ENCODE results near the gene OR9Q2. TPM values are rescaled to one million over a fixed set of nuclear protein-coding genes. Genes with fewer than 3 reads are reported as not detected.
"Not testable (repeated sequence)": the region's sequence is repeated elsewhere in the genome, so short reads cannot be mapped to it uniquely, and the experiment has no call there.

The OR9Q2 gene, protein sequence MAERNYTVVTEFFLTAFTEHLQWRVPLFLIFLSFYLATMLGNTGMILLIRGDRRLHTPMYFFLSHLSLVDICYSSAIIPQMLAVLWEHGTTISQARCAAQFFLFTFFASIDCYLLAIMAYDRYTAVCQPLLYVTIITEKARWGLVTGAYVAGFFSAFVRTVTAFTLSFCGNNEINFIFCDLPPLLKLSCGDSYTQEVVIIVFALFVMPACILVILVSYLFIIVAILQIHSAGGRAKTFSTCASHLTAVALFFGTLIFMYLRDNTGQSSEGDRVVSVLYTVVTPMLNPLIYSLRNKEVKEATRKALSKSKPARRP
- not detected for total RNA-seq
- long read RNA-seq, result 0 reads

DNA sequence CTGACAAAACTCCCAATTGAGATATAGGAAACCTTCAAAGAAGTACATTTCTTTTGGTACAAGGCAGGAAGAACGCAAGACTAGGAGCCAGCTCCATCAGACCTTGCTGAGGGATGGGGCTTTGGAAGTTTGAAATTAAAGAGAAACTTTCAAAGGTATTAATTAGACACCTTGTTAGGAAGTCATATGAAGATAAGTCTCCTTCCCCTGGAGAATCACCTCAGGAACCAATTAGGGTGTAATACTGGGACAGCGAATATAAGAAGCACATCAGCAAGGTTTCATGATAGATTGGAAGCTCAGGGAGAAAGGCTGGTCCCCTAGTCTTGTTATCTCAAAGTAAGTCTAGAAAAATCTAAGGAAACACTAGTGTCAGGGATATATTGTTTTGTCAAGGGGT, at the start of gene OR9Q2:
Gene OR9Q2 (plus strand): TSS at position 301 of the 400 bp plus-strand sequence. CDS start 1,421 bp downstream, outside the sequence.
- no peak for DNase-seq (ENCODE audit: missing footprints)
- no peak for ATAC-seq
- intact Hi-C loops (cut with DNase I), result no loop called here

DNA sequence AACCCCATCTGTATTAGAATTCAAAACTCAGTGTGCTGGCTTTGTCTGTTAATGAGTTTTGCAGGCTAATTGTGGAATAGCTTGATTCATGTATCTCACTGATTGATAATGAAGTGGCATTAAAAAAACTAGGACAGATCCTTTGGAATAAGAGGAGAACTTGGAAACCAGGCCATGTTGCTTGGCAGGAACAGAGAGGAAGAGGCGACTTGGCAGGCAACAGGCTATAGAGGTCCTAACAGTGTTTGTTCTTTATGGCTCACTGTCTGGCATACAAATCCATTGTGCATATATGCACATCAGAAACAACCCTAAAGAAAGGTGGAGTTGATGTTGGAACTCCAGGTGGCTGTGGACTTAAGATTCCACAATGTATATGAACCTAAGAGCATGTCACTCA, 46.1 kb upstream of the OR9Q2 start:
- intact Hi-C loops (cut with DNase I), result no loop called here
- no peak for DNase-seq (ENCODE audit: missing footprints)
- no peak for ATAC-seq

DNA sequence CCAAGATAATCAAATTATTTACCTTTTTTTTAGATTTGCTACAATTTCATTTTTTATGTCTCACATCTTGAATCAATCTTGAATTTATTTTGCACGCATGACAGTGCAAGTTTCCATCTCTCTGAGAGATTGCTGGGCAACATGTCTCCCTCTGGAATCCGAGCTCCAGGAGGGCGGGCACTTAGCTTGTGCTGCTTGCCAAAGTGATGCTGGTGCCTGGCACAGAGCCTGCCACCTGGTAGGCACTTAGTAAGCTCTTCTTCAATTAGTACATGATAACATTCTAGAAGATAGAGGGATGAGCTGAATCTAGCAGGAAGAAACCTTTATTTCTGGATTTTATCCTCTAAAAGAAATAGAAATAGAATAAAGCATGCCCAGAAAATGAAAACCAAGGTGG, 36.1 kb upstream of the OR9Q2 start:
- ATAC-seq (no peak), DNase-seq (ENCODE audit: missing footprints) (no peak)
- intact Hi-C loops (cut with DNase I), result no loop called here

DNA sequence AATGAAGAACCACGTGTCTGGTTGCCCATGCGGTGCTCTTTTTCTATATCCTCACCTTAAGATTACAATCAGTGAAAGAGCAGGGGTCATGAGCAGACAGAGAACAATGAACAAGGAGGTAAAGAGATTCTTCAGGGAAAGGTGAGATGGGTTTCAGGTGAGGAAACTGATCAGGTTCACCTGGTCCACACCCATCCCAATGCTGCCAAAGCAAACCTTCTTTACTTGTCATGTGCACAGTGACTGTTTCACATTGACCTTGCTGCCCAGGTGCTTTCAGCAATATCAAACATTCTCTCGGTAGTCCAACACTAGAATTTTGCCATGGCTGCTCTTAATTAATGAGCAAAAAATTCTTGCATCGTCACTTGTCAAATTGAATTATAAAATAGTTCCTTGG, 24.5 kb upstream of the OR9Q2 start:
- DNase-seq (ENCODE audit: missing footprints) (no peak), ATAC-seq (no peak)
- intact Hi-C loops (cut with DNase I), result no loop called here

DNA sequence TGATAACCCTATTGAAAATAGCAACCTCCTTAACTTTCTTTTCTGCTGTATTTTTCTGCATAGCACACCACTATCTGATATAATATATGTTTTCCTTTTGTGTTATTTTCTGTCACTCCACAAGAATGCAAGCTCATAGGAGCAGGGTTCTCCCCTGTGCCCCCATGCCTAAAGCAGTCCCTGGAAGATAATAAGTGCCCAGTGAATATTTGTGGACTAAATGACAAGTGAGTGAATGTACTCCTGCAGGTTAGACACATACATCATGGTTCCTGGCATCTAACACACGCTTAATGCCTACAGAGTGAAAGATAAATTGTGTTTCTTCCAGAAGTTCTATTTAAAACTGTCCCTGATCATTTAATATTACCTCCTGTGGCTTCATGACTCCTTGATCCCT, 23.9 kb upstream of the OR9Q2 start:
- intact Hi-C loops (cut with DNase I), result no loop called here
- ATAC-seq, result no peak
- DNase-seq (ENCODE audit: missing footprints), result no peak

DNA sequence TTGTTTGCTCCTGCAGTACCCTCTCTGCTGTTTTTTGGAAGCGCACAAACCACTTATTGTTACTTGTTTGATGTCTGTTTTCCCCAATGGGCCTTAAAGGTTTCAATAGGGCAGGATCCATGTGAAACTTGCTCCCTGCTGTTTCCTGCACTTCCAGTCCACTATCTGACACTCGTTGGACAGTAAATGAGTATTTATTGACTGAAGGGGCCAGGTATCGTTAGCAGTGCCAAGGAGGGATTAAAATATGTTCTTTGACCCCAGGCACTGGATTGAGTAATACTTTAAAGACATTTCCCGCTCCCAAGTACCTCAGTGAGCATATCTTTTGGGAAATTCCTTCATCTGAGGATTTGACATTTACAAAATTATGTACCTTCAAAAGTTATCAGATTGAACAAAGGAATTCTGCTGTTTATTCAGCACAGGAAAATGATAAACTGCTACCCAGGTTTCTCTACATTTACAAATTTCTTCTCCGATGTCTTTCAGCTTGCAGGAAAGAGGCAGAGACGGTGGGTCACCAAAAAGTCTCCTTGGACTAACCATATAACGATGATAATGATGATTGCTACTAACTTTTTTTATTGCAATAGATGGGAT, 23.3 kb upstream of the OR9Q2 start:
- intact Hi-C loops (cut with DNase I), result no loop called here
- no peak for DNase-seq (ENCODE audit: missing footprints)
- ATAC-seq, result no peak

DNA sequence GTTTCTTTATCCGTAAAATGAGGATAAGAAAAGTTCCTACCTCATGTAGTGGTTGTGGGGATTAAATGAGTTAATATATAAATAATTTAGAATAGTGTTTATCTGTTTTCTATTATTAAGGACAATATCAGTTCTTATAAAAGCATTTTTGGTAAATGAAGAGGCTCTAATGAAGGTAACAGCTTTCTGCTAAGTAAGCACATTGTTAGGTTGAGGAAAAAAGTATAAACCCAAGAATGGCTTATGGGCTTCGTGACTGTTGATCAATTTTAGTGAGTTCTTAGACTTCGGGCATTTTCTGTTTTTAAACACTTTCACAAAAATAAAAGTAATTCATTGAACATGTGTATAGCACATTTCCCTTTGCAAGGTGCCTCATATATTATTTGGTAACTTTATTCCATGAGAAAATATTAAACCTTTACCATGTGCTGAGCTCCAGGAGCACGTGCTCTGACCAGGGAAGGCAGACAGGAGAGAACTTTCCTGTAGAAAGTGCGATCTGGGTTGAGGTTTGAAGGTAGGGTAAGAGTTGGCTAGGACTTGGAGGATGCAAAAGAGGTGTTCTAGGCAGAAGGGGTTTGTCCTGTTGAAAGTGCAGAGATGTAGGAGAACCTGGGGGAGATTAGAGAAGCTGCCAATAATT, 11.3 kb upstream of the OR9Q2 start:
- intact Hi-C loops (cut with DNase I), result no loop called here
- no peak for DNase-seq (ENCODE audit: missing footprints)
- no peak for ATAC-seq

DNA sequence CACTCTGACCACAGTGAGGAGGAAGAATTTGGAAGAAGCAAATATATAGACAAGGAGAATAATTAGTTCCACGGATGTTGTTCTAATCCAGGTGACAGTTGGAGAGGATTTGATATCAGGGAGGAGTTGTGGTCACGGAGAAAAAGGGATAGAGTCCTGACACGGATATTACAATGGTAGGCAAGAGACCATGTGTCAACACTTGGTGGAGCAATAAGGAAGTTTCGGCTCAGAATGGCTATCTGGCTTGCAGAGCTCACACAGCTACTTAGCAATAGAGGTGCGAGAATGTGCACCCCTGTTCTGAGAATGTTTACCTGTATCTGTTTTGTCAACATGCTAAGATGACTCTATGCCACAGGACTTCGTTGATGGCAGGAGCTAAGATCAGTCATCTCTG, 10.4 kb upstream of the OR9Q2 start:
- ATAC-seq (no peak), DNase-seq (ENCODE audit: missing footprints) (no peak)
- intact Hi-C loops (cut with DNase I), result no loop called here

DNA sequence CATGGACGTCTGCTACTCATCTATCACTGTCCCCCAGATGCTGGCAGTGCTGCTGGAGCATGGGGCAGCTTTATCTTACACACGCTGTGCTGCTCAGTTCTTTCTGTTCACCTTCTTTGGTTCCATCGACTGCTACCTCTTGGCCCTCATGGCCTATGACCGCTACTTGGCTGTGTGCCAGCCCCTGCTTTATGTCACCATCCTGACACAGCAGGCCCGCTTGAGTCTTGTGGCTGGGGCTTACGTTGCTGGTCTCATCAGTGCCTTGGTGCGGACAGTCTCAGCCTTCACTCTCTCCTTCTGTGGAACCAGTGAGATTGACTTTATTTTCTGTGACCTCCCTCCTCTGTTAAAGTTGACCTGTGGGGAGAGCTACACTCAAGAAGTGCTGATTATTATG, 9.2 kb upstream of the OR9Q2 start:
- intact Hi-C loops (cut with DNase I), result no loop called here
- no peak for ATAC-seq
- peak; percentile 63 for DNase-seq (ENCODE audit: missing footprints)

DNA sequence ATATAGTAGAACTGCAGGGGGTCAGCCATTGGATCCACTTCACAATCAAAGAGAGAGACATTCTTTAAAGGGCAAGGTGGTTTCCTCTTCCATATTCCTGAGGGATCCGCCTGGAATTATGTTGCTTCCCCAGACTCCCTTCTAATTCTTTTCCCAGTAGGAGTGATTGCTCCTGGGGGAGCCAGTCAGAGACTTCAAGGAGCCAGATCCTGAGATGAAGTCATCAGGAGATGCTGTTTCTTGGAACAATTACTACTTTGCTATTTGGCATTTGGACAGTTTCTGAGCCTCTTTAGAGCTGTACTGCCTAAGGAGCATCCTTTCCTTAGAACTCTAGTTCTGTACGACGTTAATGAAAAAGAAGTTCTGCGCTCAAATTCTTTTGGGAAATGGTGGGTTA, 1.9 kb upstream of the OR9Q2 start:
- ATAC-seq (peak; percentile 44), DNase-seq (ENCODE audit: missing footprints) (no peak)
- intact Hi-C loops (cut with DNase I), result no loop called here

DNA sequence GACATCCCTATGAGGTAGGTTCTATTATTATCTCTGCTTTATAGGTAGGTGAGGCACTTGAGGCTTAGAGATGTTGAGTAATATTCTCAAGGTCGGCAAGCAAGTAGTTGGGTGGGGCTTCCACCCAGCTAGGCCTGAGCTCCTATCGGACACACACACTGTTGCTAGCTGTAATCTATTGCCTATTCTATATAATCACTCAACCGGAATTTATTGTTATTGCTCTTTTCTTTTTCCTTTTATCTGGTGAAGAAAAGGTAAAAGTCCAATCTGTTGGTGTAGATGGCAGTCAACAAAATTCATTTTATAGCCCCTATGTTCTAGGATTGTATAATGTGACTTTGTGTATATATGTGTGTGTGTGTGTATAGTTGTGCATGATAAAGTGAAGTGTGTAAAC, 3.4 kb downstream of the OR9Q2 start:
- DNase-seq (ENCODE audit: missing footprints), result no peak
- intact Hi-C loops (cut with DNase I), result no loop called here
- no peak for ATAC-seq

DNA sequence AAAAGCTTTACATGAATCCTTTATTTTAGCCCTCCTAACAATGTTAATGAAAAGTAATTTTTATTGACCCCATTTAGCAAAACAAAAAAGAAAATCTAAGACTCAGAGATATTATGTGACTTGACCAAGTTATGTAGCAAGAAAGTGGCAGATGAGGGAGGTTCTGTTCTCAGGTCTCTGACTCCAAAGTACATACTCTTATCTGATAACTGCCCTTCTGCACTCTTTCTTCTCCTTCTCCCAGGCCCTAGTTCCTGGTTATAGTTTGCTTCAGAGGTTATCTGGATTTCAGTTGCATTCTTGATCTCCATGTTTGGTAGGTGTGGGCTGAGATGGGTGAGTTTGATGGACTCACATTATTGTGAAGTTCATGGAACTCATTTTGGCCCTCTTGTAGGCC, 4.5 kb downstream of the OR9Q2 start:
- DNase-seq (ENCODE audit: missing footprints), result no peak
- no peak for ATAC-seq

DNA sequence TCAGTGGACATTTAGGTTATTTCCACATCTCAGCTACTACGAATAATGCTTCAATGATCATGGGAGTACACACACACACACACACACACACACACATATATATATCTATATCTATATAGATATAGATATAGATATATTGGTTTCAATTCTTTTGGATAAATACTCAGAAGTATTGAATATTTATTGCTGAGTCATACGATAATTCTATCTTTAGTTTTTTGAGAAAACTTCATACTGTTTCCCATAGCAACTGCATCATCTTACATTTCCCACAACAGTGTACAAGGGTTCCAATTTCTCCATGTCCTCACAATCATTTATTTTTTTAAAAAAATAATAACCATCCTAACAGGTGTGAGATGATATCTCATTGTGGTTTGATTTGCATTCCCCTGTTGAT, 7.1 kb downstream of the OR9Q2 start:
- no peak for ATAC-seq
- intact Hi-C loops (cut with DNase I), result no loop called here
- no peak for DNase-seq (ENCODE audit: missing footprints)

More for the DNA sequence above, 4.5 kb downstream of the OR9Q2 start:
- intact Hi-C loops (cut with DNase I), result no loop called here

DNA sequence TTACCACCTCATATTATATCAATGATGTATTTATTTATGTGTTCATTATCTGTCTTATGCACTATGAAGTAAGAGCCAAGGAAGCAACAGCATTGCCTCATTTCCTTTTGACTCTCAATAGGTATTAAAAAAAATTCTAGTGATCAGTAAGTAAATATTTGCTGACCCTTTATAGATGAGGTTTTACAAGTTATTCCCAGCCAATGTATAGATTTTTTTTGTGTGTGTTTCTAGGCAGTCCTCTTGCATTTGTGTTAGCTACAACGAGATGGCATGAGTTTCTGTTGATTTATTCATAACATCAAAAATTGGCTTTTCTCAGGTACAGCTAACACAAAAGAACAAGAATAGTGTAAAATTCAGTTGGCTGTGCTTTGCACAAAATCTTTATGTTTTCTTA, 10.4 kb downstream of the OR9Q2 start:
- intact Hi-C loops (cut with DNase I), result no loop called here
- no peak for DNase-seq (ENCODE audit: missing footprints)
- no peak for ATAC-seq

DNA sequence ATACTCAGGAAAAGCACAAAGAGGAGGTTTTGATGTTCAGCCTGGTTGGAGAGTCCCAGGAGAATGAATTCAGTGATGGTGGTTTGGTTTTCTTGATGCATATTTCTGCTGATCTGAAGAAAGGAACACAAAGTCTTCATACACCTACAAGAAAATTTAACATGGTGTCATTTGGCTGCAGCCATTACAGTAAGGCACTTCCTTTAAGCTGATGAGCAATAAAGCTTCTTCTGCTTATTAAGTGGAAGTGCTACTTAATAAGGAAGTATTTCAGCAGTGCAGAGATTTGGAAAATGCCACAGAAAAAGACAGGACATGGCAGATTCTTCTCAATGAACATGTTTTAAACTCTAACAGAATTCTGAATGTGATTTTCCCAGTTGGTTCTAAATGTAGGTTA, 15.2 kb downstream of the OR9Q2 start, which contains the start of gene OR1S2:
Gene OR1S2 (minus strand): TSS at position 101 of the 400 bp plus-strand sequence. CDS start 0 bp downstream, at position 101.
- no peak for DNase-seq (ENCODE audit: missing footprints)
- ATAC-seq, result no peak
- intact Hi-C loops (cut with DNase I), result no loop called here

DNA sequence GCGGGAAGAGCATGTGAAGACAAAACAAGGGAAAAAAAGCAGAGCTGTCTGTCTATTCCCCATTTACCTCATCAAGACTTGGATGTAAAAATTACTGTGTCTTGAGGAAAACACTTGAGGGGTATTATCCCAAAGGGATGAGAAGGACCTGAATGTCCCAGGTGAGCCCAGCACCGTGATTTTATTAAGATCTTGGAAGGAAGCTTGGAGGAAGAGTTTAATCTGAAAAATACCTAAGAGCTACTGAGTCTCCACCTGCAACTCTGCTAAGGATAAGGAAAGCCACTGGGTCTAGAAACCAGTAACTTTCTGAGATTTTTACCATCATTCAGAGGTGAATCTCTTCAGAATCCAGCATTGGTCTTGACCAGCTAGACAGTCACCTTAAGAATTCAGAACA, 23.6 kb downstream of the OR9Q2 start, which contains the start of gene OR1S1:
Gene OR1S1 (plus strand): TSS at position 301 of the 400 bp plus-strand sequence.
- intact Hi-C loops (cut with DNase I); ATAC-seq; DNase-seq (ENCODE audit: missing footprints): not testable (repeated sequence)

DNA sequence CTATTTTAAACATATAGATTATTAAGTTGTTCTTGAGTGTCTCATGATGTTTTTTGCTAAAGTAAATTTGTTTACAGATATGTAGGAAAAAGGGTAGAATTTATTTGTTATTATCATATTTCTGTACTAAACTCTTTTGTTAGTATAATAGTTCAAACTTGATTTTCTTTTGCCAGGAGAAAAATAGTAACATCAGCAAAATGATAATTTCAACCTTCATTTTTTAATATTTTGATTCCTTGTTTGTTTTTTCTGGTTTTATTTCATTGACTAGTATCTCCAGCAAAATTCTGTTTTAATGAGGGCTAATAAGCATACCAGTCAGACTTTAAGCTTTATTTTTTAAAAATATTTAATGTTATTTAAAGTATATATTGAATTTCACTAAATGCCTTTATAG, 27.6 kb downstream of the OR9Q2 start:
- ATAC-seq (no peak), DNase-seq (ENCODE audit: missing footprints) (no peak)
- intact Hi-C loops (cut with DNase I), result no loop called here

DNA sequence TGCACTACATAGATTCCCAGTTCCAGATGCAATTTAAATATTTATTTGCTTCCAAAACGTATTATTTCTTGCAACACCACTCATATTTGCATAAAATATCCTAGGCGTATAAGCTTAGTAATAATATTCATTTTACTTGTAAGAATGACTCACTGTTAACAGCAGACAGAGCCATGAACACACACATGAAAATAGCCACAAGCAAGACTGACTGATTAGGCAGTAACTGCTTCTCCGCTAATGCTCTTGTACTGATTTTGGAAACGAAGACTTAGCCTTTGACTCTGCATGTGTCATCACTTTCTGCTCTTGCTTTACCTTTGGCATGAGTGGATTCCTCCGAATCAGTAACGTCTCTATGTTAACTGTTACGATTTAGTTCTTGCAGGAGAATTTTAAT, 33.9 kb downstream of the OR9Q2 start:
- intact Hi-C loops (cut with DNase I), result no loop called here
- DNase-seq (ENCODE audit: missing footprints) (no peak), ATAC-seq (no peak)

DNA sequence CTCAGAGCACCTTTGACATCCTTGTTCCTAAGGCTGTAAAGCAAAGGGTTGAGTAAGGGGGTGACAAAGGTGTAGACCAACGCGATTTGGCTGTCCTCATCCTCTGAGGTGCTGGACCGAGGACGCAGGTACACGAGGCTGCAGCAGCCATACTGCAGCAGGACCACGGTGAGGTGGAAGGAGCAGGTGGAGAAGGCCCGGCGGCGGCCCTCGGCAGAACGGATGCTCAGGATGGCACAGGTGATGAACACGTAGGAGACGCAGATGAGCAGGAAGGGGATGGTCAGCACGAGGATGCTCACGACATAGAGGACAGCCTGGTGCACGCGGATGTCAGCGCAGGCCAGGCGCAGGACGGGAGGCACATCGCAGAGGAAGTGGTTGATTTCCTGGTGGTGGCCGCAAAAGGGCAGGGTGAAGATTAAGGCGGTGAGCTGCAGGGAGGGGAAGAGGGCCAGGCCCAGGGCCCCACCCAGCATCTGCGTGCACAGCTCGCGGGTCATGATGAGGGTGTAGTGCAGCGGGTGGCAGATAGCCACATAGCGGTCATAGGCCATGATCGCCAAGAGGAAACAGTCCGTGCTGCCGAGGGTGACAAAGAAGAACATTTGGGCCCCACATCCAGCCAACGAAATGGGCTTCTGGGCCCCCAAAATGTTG, 39.2 kb downstream of the OR9Q2 start:
- ATAC-seq (no peak), DNase-seq (ENCODE audit: missing footprints) (no peak)
- intact Hi-C loops (cut with DNase I), result no loop called here
